Activated gamma-delta T cell treated with anti-CD3 and anti-CD28 coated beads, Interleukin-2, amount 50 U/mL, for 16 hours (primary cell): ENCODE data around the gene CPNE7.
"Not testable (repeated sequence)": the region's sequence is repeated elsewhere in the genome, so short reads cannot be mapped to it uniquely, and the experiment has no call there.

Source experiments
- DNase-seq: peaks from one replicate; pipeline ENCODE4 v3.0.0-alpha.2; 2020; ENCODE audit warnings: low read depth

The CPNE7 gene

GRCh38 chr16:89624777-89625761 is 49.5 kb downstream of the CPNE7 start:
- DNase-seq: no peak

DNA sequence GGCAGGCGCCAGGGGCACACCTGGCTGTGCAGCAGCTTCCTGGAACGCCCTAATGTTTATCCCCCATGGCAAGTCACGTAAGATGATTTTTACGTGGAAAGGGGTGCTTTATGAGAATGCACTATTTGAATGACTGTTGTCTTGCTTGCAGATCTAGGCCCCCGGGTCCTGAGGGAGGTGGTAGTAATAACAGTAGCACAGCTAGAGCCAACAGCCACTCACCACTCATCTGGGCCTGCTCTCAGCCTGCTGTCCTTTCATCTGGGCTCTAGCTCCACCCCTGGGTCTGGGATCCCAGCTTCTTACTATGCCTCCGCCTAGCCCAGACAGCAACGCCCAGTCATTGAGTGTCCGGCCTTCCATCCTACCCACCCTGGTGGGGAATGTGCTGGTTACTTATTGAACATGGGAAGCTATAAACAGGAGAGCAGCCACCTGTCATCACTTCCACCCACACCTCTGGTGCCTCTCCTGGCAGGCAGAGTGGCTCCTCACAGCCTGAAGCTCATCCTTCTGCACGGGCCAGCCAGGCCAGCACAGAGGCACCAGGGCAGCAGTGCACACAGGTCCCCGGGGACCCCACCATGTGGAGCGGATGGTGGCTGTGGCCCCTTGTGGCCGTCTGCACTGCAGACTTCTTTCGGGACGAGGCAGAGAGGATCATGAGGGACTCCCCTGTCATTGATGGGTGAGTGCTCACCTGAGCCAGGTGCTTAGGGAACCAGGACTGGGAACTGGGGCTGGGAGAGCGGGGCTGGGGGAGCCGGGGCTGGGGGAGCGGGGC is 54.5 kb downstream of the CPNE7 start:
- DNase-seq: no peak

- DNase-seq: no peak
Measured at GRCh38 chr16:89633064-89633631, 57.6 kb downstream of the CPNE7 start.

DNA sequence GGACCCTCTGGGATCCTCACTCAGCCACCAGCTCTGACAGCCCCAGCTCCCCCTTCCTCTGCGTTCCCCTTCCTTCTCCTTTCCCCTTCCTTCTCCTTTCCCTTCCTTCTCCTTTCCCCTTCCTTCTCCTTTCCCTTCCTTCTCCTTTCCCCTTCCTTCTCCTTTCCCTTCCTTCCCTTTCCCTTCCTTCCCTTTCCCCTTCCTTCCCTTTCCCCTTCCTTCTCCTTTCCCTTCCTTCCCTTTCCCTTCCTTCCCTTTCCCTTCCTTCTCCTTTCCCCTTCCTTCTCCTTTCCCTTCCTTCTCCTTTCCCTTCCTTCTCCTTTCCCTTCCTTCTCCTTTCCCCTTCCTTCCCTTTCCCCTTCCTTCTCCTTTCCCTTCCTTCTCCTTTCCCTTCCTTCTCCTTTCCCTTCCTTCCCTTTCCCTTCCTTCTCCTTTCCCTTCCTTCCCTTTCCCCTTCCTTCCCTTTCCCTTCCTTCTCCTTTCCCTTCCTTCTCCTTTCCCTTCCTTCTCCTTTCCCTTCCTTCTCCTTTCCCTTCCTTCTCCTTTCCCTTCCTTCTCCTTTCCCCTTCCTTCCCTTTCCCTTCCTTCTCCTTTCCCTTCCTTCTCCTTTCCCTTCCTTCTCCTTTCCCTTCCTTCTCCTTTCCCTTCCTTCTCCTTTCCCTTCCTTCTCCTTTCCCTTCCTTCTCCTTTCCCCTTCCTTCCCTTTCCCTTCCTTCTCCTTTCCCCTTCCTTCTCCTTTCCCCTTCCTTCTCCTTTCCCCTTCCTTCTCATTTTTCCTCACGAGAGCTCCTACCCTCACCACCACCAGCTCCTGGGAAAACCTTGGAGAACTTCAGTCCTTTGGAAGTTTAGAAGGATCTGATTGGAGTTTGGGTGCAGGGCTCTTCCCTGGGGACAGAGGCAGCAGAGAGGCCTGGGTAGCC is 59.2 kb downstream of the CPNE7 start:
- not testable (repeated sequence) for DNase-seq

- DNase-seq: no peak
Measured at GRCh38 chr16:89636663-89637062, 61.1 kb downstream of the CPNE7 start.

- DNase-seq: no peak
Measured at GRCh38 chr16:89637379-89637778, 61.8 kb downstream of the CPNE7 start.

DNA sequence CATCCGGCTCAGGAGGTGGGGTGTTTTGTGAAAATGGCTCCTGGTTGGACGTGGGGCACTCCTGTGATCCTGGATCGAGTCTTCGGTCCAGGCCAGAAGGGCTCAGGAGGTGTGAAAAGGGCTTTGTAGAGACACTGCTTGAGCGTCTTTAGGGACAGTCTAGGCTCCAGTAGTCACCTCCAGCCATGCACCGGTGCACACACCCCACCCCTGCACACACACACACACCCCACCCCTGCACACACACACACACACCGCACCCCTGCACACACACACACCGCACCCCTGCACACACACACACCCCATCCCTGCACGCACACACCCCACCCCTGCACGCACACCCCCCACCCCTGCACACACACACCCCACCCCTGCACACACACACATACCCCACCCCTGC is 62.9 kb downstream of the CPNE7 start:
- no peak for DNase-seq

GRCh38 chr16:89639385-89639784 is 63.8 kb downstream of the CPNE7 start:
- no peak for DNase-seq

GRCh38 chr16:89641458-89642119 is 66.0 kb downstream of the CPNE7 start:
- no peak for DNase-seq

DNA sequence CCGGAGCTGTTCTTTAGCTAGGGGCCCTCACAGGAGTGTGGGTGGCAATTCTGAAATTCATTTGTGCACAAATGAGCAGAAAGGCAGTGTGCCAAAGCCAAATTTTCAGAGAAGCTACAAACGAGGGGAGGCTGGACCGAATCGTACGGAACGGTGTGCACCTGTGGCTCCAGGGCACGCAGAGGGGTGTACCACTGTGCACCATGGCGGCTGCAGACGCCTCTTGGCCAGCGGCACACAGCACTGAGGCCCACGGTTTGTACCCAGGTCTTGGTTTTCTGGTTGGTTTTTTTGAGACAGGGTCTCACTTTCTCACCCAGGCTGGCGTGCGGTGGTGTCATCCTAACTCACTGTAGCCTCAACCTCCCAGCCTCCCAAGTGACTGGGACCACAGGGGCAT is 67.0 kb downstream of the CPNE7 start:
- DNase-seq: no peak

DNA sequence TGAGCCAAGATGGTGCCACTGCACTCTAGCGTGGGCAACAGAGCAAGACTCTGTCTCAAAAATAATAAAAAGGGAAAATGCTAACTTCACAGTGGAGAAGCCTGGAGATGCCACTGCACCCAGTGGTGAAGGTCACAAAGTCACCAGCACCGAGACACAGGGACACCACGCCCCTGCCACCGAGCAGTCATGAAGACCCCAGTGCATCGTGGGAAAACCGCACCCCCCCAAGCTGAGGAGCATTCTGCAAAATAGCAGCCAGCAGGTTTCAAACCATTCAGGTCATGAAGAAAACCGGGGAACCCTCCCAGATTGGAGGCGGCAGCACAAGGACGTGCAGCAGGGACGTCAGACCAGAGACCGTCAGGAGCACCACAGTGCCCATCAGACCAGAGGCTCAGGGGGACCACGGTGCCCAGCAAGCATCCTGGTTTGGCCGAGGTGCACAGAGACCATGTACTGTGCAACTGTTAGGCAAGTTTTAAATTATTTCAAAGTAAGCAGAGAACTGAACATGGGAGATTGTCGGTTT is 68.3 kb downstream of the CPNE7 start:
- no peak for DNase-seq

DNA sequence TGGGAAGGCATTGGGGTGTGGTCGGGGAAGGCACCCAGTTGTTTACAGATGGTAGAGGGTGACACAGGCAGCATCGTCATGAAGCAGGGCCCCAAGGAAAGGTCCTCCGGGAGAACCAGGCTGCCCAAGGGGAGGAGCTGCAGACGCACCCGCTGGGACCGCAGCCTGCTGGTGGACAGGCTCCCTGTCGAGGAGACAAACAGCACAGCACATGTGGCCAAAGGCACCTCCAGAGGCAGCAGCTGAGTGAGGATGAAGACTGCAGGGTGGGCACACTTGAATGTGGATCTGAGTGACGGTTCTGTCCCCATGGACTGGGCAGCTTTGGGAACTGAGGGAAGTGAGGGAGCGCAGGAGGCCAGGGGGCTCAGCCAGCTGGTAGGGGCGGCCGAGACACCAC is 69.6 kb downstream of the CPNE7 start:
- no peak for DNase-seq

GRCh38 chr16:89646270-89646669 is 70.7 kb downstream of the CPNE7 start:
- no peak for DNase-seq
